Activated CD4-positive, alpha-beta T cell treated with anti-CD3 and anti-CD28 coated beads for 1 hour (primary cell): ENCODE results near the gene SH3BGRL3.
A peak's percentile ranks its signal among the peaks of the same experiment; 100 is the strongest.

Experiments
- DNase-seq: peaks from one replicate; pipeline ENCODE4 v3.0.0-alpha.2; 2020

Gene SH3BGRL3

DNA sequence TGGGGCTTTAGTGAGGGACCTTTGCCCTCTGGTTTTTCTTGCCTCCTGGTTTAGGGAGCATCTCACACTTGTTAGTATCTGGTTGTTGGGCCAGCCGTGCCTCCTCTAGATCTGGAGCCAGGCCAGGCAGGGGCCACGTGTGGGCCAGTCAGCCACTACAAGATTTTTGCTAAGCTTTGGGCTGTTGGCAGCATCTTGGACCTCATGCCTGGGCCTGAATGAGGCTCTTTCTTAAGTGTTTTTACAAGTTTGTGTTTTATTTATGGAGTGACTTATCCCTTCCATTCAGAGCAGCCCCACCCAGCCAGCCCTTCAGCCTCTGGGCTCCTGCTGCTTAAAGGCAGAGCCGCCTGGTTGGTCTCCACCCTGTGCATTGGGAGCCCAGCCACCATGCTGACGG lies 1.6 kb upstream of the SH3BGRL3 start:
- DNase-seq, result no peak

DNA sequence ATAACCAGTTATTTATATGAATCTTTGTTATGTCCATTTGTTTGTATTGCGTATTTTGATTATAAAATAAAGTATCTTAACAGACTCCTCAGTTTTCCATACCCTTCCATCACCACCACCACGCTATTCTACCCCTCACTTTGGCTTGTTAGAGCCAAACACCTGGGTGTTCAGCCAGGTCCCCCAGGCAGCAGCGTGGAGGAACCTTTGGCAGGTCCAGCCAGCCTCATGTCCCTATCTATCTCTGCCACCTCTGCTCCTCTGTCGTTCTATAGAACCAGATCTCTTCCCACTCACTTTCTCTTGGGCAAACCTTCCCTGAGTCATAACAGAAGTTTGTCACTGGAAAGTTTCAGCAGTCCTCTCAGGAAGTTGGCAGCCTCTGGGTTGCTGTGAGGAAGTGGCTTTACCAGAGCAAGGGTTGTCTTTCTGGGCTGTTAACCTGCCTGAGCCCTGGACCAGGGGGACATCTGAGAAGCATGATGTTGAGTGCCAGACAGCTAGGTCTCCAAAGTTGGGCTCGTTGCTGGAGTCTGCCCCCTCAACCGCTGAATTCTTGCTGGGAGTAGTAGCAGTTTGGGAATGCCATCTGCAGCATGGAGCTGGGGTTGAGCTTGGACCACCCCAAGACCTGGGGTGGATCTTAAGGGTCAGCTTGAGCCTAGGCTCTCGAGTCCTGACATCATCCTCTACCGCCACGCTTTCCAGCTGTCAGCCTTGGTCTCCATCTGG lies 996 bp upstream of the SH3BGRL3 start:
- no peak for DNase-seq

DNA sequence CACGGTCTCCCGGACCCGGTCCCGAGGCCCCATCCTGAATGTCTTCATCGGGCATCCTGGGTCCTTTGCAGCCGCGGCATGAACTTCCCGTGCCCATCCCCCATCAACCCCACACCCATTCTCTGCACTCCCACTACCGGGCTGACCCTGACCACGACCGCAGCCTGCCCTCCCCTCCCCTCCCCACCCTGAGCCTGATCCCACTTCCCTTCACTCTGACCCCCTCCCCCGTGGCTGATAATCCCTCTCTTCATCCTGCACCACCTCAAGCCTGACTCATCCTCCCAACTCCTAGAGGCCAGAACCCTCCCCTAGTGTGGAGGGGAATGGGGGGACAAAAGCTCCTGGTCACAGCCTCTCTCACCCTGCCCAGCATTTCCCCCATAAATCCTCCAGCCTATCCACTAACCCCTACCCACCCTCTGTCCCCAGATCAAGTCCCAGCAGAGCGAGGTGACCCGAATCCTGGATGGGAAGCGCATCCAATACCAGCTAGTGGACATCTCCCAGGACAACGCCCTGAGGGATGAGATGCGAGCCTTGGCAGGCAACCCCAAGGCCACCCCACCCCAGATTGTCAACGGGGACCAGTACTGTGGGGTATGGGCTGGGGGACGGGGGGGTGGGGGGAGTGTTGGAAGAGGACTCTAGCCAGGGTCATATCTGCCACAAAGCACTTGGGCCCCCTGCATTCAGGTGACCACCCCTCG lies 602 bp downstream of the SH3BGRL3 start:
- no peak for DNase-seq

DNA sequence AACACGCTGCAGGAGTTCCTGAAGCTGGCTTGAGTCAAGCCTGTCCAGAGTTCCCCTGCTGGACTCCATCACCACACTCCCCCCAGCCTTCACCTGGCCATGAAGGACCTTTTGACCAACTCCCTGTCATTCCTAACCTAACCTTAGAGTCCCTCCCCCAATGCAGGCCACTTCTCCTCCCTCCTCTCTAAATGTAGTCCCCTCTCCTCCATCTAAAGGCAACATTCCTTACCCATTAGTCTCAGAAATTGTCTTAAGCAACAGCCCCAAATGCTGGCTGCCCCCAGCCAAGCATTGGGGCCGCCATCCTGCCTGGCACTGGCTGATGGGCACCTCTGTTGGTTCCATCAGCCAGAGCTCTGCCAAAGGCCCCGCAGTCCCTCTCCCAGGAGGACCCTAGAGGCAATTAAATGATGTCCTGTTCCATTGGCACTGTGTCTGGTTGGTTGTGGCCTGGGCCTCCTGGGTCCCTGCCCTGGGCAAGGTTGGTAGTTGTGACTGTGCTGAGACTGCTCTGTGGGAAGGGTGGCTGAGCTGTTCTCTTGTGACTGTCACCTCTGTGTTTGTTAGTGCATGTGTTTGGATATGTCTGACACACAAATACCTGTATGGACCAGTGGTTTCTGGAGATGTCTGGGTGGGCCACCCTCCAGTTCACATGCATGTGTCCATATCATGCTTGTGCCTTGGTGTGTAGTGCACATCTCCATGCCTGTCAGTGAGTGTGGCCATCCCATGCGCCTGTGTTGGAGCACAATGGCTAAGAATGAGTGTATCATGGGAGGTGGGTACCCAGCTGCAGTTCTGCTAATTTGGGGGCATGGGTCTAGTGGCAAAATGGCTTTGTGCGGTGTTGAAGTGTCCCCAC lies 1.4 kb downstream of the SH3BGRL3 start:
- no peak for DNase-seq

DNA sequence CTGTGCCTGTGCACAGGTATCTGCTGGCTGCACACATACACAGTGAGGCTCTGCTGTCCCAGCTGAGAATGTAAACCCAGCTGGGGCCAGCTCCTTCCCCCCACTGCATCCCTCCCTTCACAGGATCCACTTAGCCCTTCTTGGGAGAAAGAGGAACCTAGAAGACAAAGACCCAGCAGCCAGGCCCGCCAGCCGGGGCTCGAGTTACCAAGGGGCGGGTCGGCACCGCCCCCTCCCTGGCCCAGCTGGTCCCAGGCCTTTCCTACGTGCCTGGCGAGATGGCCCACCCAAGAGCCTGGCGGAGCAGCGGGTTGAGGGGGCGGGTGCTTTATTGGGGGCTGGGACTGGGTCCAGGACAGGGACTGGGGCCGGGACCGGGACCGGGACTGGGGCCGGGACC lies 2.1 kb downstream of the SH3BGRL3 start:
- DNase-seq, result no peak

DNA sequence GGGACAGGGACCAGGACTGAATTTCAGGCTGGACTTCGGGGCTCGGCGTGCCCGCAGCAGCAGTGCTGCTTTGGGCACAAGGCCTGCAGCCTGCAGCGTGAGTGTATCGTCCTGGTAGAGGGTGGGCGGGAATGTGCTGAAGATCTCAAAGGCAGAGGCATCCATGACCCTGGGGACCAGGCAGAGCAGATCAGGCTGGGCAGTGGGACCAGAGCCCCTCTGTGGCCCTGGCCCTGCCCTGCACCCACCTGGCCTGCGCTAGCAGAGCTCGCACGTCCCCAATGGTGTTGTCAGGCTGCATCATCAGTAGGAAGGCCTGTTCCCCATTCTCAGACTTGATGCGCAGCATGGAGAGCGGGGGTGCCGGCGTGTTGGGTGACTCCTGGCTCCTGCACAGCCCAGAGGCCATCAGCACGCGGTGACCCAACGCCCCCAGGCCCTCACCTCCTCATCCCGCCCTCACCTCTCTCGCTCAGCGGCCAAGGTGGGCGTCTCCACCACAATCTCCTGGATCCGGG lies 2.6 kb downstream of the SH3BGRL3 start:
- no peak for DNase-seq

DNA sequence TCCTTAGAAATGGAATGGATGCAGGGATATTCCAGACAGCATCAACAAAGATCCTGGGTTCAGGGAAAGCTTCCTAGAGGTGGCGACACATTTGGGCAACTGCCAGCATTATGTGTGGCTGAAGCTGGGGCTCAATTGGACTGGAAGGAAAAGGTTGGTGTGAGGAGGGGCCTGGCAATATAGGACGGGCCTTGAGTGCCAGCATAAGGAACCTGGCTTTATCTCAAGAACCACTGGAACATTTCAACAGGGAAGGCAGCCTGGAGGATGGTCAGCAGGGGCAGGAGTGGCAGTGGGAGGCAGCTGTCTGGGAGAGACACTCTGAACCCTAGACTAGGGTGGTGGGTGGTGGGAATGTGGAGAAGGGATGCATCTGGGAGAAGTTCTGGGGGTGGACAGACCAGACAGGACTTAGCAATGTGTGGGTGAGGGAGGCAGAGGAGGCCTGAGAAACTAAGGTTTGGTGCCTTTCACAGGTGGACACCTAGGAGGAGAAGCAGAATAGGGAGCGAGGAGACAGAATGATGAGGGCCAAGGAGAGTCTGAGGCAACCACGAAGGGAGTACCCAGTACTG lies 3.5 kb downstream of the SH3BGRL3 start:
- DNase-seq, result no peak

DNA sequence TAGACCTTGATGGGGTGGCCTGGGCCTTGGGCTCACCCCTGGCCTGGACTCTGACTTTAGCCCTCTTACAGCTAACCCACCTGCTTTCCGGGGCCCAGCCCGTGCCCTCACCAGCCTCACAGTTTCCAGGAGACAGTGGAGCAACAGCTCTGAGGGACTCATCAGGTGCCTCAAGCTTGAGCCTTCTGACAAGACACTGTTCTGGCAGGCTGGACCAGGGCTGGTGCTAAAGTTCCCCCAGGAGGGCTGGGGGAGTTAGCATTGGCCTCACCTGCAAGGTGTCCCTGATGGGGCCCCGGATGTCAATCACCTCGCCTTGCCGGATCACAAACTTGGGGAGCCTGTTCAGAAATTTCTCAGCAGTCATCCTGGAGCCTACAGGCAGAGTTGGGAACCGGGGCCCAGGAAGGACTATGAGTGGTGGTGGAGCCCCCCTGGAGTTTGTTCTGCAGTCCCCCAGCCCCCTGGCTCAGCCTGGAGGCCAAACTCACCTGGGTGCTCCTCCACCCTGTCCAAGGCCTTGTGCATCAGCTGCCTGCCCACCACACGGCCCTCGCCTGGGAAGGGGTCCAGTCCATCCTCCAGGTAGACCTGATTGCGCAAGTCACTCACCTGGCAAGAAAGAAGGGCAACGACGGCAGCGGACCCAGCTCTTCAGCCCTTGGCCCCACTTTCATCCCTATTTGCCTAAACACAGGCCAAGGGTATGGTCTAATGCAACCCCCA lies 4.1 kb downstream of the SH3BGRL3 start:
- DNase-seq, result no peak

DNA sequence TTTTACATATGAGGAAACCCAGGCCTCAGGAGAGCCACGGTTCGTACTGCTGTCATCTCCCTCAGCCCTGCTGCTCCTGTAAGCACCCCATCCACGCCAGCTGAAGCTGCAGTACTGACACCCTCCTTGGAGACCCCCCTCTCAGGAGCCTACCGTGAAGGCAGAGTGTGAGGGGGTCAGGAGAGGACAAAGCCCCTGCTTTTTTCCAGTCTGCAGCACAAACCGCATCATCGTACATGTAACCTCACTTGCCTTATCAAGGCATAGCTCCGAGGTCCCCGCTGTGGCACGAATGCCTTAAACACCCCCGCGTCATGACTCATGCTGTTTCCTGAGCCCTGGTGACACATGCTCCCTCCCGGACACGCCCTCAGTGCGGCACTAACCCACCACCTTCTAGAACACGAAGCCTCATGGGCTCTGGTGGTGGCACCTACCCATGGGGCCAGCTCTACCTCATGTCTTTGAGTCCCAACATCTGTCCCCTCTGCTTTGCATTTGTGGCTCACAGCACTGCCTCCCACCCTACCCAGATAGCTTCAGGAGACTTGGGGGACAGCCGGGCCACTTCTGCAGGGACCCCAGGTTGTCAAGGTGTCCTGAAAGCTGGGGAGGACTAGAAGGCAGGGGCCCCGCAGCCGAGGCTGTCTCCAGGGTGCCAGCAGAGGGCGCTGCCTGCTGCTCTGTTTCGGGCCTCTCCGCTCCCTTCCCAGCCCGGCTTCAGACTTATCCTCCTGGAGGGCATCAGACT lies 4.9 kb downstream of the SH3BGRL3 start:
- peak; percentile 94 for DNase-seq

DNA sequence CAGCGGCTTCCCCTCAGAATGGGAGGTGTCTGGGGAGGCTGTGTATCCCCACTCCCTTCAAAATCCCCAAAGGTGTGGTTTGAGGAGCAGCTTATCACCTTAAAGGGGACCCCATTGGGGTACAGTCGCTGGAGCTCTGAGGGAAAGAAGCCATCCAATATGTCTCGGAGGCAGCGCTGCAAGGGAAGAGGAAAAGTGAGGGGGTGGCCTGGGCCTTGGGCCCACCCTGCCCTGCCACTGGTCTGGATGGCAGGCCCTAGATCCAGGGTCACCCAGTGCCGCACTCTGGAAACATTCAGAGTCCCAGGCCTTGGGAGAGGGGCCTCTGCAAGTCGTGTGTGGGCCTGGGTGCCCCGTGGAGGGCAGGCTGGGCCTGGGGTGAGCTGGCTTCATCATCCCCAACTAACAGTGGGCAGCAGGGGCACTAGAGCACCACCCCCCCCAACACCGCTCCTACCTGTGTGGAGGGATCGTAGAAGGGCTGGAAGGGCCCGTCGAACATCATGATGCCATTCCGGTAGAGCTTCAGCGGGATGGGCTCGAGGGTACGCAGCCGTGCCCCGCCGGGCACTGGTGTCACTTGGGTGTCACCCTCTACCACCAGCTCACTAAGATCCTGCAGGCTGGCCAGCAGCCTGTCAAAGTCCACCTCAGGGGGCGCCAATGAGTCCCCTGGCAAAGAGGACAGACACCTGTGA lies 5.6 kb downstream of the SH3BGRL3 start:
- DNase-seq, result no peak

DNA sequence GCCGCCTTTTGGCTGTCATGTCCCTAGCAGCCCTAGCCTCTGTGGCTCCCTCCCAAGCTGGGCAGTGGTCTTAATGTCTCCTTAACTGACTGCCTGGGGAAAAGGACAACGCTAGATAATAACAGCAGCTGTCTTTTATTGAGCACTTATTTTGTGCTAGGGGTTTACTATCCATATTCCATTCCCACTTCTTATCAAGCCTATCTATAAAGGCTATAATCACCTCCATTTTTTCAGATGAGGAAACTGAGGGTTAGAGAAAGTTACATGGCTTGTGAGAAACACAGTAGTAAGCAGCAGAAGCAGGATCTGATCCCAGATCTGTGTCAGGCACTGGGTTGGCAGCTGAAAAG lies 6.2 kb downstream of the SH3BGRL3 start:
- no peak for DNase-seq

DNA sequence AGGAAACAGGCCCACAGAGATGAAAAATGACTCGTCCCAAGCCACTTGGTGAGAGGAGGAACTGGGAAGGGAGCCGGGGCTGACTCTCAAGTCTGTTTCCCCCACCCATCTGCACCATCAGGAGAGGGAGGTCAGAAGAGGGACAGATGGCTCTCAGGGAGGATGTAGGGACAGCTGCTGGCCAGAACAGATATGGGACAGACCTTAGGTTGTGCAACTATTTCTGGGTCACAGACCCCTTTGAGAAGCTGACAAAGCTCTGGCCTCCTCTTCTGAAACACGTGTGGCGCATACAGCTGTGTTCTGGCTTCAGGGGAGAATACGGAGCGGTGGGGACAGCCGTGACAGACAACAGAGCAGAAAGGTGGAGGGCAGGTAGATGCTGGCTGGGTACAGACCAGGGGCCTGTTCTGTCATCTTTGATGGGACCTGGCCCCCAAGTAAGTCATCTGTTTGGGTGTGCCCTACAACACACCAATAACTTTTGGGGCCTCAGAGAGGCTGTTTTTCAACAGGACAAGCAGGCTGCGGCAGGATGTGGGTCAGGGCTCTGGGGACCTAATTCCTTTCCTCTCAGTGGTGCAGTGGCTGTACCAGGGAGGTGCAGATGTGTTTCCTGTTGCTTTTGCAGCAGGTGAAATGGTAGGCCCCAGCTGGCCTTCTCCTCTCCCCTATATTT lies 7.3 kb downstream of the SH3BGRL3 start:
- peak; percentile 40 for DNase-seq

DNA sequence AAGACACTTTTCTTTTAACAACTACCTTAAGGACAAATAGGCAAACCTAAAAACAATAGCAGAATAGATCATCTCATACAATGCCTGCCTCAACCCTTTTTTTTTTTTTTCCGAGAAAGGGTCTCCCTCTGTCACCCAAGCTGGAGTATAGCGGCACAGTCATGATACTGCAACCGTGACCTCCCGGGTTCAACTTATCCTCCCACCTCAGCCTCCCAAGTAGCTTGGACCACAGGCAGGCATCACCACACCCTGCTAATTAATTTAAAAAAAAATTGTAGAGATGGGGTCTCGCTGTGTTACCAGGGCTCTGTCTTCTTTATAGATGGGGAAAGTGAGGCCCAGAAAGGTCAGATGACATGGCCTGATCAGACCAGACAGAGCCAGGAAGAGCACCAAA lies 7.9 kb downstream of the SH3BGRL3 start:
- no peak for DNase-seq

DNA sequence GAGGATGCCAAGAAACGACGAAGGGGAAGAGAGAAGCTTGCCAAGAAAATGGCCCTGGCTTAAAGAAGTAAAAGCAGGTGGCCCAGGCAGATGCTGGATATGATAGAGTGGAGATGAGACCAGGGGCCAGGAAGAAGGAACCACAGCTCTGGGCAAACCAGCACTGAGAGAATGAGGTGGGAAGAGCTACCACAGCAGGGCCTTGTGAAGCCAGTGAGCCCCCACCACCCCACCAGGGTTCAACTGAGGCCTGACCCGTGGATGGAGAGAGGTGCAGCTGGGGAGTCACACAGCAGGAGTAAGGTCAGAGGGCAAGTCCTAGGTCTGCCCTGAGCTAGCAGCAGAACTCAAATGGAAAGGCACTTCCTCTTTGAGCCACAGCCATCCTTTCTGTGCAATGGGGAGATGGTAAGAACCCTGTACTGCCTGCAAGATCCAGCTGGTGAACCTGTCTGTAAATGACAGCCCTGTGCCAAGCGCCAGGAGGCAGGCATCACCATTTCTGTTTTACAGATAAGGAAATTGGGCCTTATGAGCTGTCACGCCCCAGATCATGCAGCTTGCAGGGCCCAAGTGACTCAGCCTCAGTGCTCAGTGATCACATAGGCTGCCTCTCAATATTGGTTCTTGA lies 8.5 kb downstream of the SH3BGRL3 start:
- peak; percentile 58 for DNase-seq

DNA sequence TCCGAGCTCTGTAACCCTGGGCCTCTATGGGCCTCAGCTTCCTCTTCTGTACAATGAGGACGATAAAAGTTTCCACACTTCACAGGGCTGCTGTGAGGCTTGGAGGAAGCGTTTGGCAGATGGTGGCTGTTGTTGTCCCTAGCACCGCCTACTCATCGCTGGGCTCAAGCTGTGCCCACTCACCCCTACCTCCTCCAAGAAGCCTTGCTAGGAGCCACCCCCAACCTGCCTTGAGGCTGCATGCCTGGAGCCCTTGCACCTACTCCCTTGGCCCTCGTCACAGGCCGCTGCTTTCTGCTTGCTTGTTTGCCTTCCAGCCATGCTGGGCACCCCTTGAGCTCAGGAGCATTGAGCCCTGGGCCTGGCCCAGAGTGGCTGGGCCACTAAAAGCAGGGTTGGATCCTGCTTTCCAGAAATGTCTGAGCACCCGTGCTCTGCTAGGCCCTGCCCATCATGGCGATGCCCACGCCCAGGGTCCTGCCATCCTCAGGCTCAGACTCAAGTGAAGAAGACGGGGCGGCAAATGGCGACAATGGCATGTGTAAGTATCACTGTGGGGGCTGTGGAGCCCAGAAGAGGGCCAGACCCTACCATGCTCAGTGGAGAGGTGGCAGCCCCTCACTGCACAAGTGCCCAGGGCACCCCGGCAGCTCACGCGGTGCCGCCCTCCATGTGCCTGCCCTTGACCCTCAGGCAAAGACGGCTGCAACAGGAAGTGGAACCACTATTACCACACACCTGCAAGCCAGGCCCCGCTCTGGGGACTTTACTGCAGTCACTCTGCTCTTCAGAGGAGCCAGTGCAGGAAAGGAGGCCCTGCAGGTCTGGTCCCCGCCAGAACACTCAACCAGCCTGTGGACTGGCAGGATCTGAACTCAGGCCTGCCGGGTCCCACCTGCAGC lies 9.5 kb downstream of the SH3BGRL3 start:
- DNase-seq, result no peak

DNA sequence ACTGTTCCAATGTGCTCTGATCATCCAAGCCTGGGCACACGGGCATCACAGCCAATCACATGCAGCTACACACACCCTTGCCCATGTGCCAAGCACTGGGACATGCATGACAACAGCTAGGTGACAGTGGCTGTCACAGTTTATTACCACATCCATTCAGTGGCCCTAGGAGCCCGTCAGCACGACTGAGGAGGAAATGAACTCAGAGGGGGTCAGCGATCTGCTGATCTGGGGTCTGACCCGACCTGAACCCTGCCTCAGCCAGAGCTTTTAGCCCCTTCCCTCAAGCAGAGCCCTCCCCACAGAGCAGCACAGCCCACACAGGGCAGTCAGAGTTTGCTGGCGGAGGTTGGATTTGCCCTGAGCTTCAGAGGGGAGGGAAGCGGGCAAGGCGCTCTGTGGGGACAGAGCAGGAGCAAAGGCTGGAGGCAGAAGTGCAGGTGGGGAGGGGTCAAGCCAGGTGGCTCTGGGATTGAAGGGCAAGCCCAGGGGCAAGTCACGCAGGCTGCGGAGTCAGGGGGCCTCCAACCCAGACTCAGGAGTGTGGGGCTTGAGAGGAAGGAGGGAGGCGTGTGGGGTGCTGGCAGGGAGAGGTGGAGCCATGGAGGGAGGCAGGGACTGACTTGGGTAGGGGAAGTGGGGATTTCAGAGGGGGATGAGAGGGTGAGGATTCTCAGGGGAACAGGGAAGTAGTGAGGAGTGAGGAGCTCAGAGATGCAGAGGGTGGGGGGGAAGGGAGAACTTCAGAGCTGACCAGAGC lies 10.4 kb downstream of the SH3BGRL3 start:
- no peak for DNase-seq

DNA sequence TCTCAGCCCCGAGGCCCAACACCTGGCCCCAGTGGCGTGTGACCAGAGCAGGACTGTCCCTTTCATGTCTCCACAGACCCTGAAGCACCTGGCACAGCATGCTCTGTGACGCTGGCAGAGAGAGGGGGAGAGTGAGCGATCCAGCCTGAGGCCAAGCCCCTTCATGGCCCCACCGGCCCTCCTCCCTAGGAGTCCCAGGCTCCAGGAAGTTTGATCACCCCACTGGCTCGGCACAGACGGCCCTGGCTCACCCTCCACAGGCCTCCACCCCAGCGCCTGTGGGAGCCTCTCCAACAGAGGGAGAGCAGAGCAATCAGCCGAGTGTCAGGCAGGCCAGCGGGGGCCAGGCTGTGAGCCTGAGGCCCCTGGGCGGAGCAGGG lies 11.0 kb downstream of the SH3BGRL3 start:
- DNase-seq, result no peak

DNA sequence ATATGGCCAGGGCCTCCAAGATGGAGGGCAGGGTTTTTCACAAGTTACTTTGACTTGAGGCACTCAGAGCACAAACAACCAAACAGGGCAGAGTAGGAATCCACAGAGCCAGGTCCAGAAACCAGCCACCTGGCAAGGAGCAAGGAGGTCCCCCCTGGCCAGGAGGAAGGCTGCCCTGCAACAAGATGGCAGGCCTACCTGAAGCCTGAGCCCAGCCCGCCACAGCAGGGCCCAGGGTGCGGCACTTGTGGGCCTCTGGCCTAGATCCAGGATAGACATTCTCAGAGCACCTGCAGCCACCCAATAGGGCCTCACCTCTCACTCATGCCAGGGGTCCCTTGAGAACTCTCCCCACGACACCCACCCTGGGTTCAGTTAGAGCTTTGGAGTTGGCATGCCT lies 11.5 kb downstream of the SH3BGRL3 start:
- DNase-seq, result no peak
